ENCODE results near the gene PLOD2. TPM values are rescaled to one million over a fixed set of nuclear protein-coding genes. Genes with fewer than 3 reads are reported as not detected.

PLOD2 gene
- polyA plus RNA-seq, 1 experiment: 33.2 TPM

GRCh38 chr3:146145642-146146041 lies 15.3 kb downstream of the PLOD2 start:
- no peak for DNase-seq (ENCODE audit: low read depth)
- peaks cover 2% of the 10 kb centered on the region; the same call in 1 of the 2 replicates for H3K36me3 ChIP-seq (ENCODE audit: control insufficient read depth, insufficient read depth, low read length)
- H3K4me3 ChIP-seq (ENCODE audit: low read depth, low read length): no peak overlapping the region
- CTCF ChIA-PET: interaction anchor here (0.6 to 2.2 kb wide), 3 partner anchors 11 to 91 kb away, joined by 3 to 9 read pairs (median 4); partner anchors contain the start of gene PLOD2
- POLR2A ChIA-PET: no interaction called here
- no peaks in the 10 kb centered on the region for H3K27me3 ChIP-seq (ENCODE audit: control insufficient read depth, insufficient read depth, low read length)
- TF ChIP-seq, protein P1, sequence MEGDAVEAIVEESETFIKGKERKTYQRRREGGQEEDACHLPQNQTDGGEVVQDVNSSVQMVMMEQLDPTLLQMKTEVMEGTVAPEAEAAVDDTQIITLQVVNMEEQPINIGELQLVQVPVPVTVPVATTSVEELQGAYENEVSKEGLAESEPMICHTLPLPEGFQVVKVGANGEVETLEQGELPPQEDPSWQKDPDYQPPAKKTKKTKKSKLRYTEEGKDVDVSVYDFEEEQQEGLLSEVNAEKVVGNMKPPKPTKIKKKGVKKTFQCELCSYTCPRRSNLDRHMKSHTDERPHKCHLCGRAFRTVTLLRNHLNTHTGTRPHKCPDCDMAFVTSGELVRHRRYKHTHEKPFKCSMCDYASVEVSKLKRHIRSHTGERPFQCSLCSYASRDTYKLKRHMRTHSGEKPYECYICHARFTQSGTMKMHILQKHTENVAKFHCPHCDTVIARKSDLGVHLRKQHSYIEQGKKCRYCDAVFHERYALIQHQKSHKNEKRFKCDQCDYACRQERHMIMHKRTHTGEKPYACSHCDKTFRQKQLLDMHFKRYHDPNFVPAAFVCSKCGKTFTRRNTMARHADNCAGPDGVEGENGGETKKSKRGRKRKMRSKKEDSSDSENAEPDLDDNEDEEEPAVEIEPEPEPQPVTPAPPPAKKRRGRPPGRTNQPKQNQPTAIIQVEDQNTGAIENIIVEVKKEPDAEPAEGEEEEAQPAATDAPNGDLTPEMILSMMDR (IDR thresholded peaks at IDR 0.05; ENCODE audit: insufficient read depth, low read depth, low read length): no peak

- TF ChIP-seq, protein P1 (IDR thresholded peaks at IDR 0.05; ENCODE audit: insufficient read depth, low read depth, low read length): no peak
- CTCF ChIA-PET: interaction anchor here (1.5 kb wide), 1 partner anchor 78 kb away, joined by 5 read pairs; no protein-coding TSS in a partner anchor
- POLR2A ChIA-PET: interaction anchor here (0.6 kb wide), 1 partner anchor 14 kb away, joined by 3 read pairs; no protein-coding TSS in a partner anchor
- Histone ChIP-seq H3K27me3 (ENCODE audit: control insufficient read depth, insufficient read depth, low read length) (no peaks in the 10 kb centered on the region), H3K36me3 (ENCODE audit: control insufficient read depth, insufficient read depth, low read length) (peaks cover 2% of the 10 kb centered on the region; the same call in 1 of the 2 replicates), H3K4me3 (ENCODE audit: low read depth, low read length) (no peak overlapping the region)
- DNase-seq (ENCODE audit: low read depth): no peak
Observed at GRCh38 chr3:146142757-146143156, 18.2 kb downstream of the PLOD2 start.

- DNase-seq (ENCODE audit: low read depth): no peak
- Histone ChIP-seq H3K27me3 (ENCODE audit: control insufficient read depth, insufficient read depth, low read length) (no peaks in the 10 kb centered on the region), H3K4me3 (ENCODE audit: low read depth, low read length) (no peak overlapping the region), H3K36me3 (ENCODE audit: control insufficient read depth, insufficient read depth, low read length) (no peaks in the 10 kb centered on the region)
- POLR2A ChIA-PET: interaction anchor here (0.6 to 0.9 kb wide), 2 partner anchors 21 to 22 kb away, joined by 3 read pairs; partner anchors contain the start of gene PLOD2
- TF ChIP-seq, protein P1 (IDR thresholded peaks at IDR 0.05; ENCODE audit: insufficient read depth, low read depth, low read length): no peak
- CTCF ChIA-PET: interaction anchor here (0.5 to 1.5 kb wide), 5 partner anchors 9 to 49 kb away, joined by 3 to 4 read pairs (median 3); partner anchors contain the start of gene PLOD2
Observed at GRCh38 chr3:146139586-146140110, 21.3 kb downstream of the PLOD2 start.

DNA sequence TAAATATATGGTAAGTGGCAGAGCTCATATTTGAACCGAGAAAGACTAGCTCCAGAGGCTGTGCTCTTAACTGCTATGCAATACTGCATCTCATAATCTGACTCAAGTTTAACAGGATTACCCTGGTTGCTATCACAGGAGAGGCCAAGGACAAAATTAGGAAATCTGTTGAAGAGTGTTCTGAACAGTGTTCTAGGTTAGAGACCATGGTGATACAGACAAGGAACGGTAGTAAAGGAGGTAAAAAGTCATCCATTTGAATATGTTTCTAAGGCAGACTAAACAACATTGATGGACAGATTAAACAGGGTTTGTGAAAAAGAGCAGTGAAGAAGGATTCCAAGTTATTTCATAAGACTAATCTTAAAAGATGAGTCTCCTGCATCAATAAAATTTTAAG lies 22.1 kb downstream of the PLOD2 start:
- no peak overlapping the region for H3K4me3 ChIP-seq (ENCODE audit: low read depth, low read length)
- no peaks in the 10 kb centered on the region for H3K36me3 ChIP-seq (ENCODE audit: control insufficient read depth, insufficient read depth, low read length)
- POLR2A ChIA-PET: interaction anchor here (0.9 kb wide), 1 partner anchor 21 kb away, joined by 3 read pairs; no protein-coding TSS in a partner anchor
- no peak for DNase-seq (ENCODE audit: low read depth)
- TF ChIP-seq, protein P1 (IDR thresholded peaks at IDR 0.05; ENCODE audit: insufficient read depth, low read depth, low read length): no peak
- CTCF ChIA-PET: no interaction called here
- H3K27me3 ChIP-seq (ENCODE audit: control insufficient read depth, insufficient read depth, low read length): no peaks in the 10 kb centered on the region

DNA sequence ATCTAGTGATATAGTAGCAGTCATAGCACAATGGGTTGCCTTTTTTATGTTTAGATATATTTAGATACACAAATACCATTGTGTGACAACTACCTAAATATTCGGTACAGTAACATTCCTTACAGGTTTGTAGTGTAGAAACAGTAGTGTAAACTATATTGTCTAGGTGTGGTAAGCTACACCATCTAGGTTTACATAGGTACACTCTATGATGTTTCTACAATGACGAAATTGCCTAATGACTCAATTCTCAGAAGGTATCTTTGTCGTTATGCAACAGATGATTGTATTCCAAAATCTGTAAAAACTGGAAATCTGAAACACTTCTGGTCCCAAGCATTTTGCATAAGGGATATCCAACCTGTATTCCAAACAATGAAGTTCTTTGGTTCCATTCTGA lies 24.3 kb downstream of the PLOD2 start:
- TF ChIP-seq, protein P1 (IDR thresholded peaks at IDR 0.05; ENCODE audit: insufficient read depth, low read depth, low read length): no peak
- POLR2A ChIA-PET: no interaction called here
- CTCF ChIA-PET: interaction anchor here (1.0 kb wide), 1 partner anchor 12 kb away, joined by 3 read pairs; no protein-coding TSS in a partner anchor

More for the DNA sequence above, 24.3 kb downstream of the PLOD2 start:
- no peaks in the 10 kb centered on the region for H3K27me3 ChIP-seq (ENCODE audit: control insufficient read depth, insufficient read depth, low read length)
- H3K36me3 ChIP-seq (ENCODE audit: control insufficient read depth, insufficient read depth, low read length): no peaks in the 10 kb centered on the region
- H3K4me3 ChIP-seq (ENCODE audit: low read depth, low read length): no peak overlapping the region
- no peak for DNase-seq (ENCODE audit: low read depth)
